ENCODE measurements around the gene WNT6. TPM values are rescaled to one million over a fixed set of nuclear protein-coding genes. Genes with fewer than 3 reads are reported as not detected.

WNT6 gene
- total RNA-seq, 2 experiments from 2014 or later, result 0.25 to 0.34 TPM

DNA sequence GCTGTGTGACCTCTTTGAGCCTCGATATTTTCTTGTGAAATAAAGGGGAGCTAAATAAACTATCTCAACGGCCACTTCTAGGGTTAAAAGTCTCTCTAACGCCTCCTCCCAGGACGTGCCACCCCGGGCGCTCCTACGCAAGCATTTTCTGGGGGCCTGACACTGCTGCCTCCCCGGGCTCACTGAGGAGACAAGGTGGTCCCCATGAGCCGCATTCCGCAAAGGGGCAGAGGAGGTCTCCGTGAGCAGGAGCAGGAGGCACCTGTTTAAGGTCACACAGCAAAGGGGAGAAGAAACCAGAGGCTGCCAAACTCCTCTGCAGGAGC, 20.1 kb downstream of the WNT6 start:
- H3K4me3 Mint-ChIP-seq, result peak overlapping the region; percentile 82
- TF ChIP-seq, protein P1, sequence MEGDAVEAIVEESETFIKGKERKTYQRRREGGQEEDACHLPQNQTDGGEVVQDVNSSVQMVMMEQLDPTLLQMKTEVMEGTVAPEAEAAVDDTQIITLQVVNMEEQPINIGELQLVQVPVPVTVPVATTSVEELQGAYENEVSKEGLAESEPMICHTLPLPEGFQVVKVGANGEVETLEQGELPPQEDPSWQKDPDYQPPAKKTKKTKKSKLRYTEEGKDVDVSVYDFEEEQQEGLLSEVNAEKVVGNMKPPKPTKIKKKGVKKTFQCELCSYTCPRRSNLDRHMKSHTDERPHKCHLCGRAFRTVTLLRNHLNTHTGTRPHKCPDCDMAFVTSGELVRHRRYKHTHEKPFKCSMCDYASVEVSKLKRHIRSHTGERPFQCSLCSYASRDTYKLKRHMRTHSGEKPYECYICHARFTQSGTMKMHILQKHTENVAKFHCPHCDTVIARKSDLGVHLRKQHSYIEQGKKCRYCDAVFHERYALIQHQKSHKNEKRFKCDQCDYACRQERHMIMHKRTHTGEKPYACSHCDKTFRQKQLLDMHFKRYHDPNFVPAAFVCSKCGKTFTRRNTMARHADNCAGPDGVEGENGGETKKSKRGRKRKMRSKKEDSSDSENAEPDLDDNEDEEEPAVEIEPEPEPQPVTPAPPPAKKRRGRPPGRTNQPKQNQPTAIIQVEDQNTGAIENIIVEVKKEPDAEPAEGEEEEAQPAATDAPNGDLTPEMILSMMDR (IDR thresholded peaks at IDR 0.05), result no peak
- ATAC-seq (no peak), DNase-seq (no peak)
- H3K36me3 Mint-ChIP-seq (ENCODE audit: low read depth), result peaks cover 13% of the 10 kb centered on the region
- H3K9me3 Mint-ChIP-seq, result no peaks in the 10 kb centered on the region
- intact Hi-C loops (cut with micrococcal nuclease), result no loop called here
- H3K27me3 Mint-ChIP-seq, result peaks cover 21% of the 10 kb centered on the region
- peak overlapping the region; percentile 65 for H3K27ac Mint-ChIP-seq
- POLR2A ChIA-PET, result interaction anchor here (1.1 to 16.8 kb wide), 3 partner anchors 8 to 164 kb away, joined by 3 to 284 read pairs (median 24); no protein-coding TSS in a partner anchor
- CTCF ChIA-PET, result interaction anchor here (0.7 to 23.0 kb wide), 6 partner anchors 9 to 101 kb away, joined by 3 to 1101 read pairs (median 12); no protein-coding TSS in a partner anchor
- peaks cover 55% of the 10 kb centered on the region for H3K4me1 Mint-ChIP-seq (ENCODE audit: low read depth)

DNA sequence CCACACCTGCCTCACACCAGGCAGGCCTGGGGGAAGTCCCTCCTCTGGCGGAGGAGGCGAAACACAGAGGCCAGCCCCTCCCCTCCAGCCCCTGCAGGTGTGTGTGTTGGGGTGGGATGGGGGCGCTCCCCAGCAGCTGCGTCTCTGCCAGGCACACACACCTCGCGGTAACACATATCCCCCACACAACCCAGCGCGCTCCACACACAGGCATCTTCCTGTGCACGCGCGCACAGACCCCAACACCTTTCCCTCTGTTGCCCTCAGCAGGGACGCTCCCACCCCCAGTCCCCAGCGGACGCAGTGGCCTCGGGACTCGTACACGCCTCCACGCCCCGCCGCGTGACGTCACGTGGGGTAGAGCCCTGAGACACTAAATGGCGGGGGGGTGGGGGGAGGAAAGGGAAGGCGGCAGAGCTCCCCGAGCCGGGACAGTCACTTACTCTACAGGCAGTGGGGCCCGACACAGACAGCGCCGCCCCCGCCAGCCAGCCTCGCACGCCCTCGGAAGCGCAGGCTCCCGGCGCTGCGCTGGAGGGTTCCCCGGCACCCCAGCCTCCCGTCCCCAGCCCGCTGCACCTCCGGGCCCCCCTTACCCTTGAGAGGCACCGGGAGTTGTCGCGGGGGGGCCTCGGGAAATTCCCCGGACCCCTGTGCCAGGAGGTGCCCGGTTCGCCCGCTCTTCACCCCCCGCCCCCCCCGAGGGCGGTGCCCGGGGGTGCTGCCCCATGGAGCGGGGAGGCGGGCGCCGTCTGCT, 20.7 kb downstream of the WNT6 start, which contains the start of gene WNT10A:
Gene WNT10A, plus strand, starts transcription at position 751 of the 757 bp plus-strand sequence. CDS start 144 bp downstream, outside the sequence.
- ChIA-PET CTCF (interaction anchor here (0.6 to 23.0 kb wide), 7 partner anchors 8 to 101 kb away, joined by 3 to 1101 read pairs (median 6); no protein-coding TSS in a partner anchor), POLR2A (interaction anchor here (1.1 to 16.8 kb wide), 3 partner anchors 7 to 163 kb away, joined by 3 to 284 read pairs (median 24); no protein-coding TSS in a partner anchor)
- ATAC-seq, result peak; percentile 81
- intact Hi-C loops (cut with micrococcal nuclease), result no loop called here
- H3K4me1 Mint-ChIP-seq (ENCODE audit: low read depth), result peaks cover 60% of the 10 kb centered on the region
- peak within 1 kb of the TSS; percentile 82 for H3K4me3 Mint-ChIP-seq
- peaks cover 15% of the 10 kb centered on the region for H3K36me3 Mint-ChIP-seq (ENCODE audit: low read depth)
- H3K9me3 Mint-ChIP-seq, result no peaks in the 10 kb centered on the region
- TF ChIP-seq, protein P1 (IDR thresholded peaks at IDR 0.05), result no peak
- H3K27ac Mint-ChIP-seq, result peak within 1 kb of the TSS; percentile 80
- peak; percentile 92 for DNase-seq
- peaks cover 21% of the 10 kb centered on the region for H3K27me3 Mint-ChIP-seq

DNA sequence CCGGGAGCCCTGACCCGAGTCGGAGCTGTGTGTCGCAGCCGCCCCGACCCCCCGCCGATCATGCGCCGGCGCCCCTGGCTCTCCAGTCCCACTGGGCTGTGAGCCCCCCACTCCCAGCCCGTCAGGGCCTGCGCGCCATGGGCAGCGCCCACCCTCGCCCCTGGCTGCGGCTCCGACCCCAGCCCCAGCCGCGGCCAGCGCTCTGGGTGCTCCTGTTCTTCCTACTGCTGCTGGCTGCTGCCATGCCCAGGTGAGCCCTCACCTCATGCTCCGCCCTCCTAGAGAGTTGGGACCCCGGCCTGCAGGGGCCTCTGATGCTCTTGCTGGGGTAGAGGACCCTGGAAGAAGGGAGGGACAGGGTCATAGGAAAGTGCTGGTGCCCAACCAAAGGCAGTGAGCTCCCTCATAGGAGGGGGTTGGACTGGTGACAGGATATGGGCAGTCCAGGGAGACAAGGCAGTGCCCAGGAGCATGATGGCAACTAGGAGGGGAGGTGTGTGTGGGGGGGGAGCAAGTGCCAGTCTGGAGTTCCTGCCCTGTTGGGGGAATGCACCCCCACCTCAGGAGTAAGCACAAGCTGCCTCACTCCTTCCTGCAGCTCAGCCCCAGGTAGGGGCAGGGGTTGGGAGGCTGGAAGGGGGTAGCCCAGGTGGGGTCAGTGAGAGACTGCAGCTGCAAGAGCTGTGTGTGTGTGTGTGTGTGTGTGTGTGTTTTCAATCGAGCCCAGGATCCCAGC, 21.4 kb downstream of the WNT6 start:
- peaks cover 64% of the 10 kb centered on the region for H3K4me1 Mint-ChIP-seq (ENCODE audit: low read depth)
- H3K36me3 Mint-ChIP-seq (ENCODE audit: low read depth), result peaks cover 15% of the 10 kb centered on the region
- ATAC-seq, result no peak
- H3K27ac Mint-ChIP-seq, result peak overlapping the region; percentile 78
- H3K4me3 Mint-ChIP-seq, result peak overlapping the region; percentile 61
- ChIA-PET CTCF (interaction anchor here (0.6 to 23.0 kb wide), 6 partner anchors 9 to 100 kb away, joined by 3 to 1101 read pairs (median 12); no protein-coding TSS in a partner anchor), POLR2A (interaction anchor here (0.6 to 16.8 kb wide), 3 partner anchors 6 to 29 kb away, joined by 3 to 284 read pairs (median 24); no protein-coding TSS in a partner anchor)
- peaks cover 16% of the 10 kb centered on the region for H3K27me3 Mint-ChIP-seq
- DNase-seq, result no peak
- intact Hi-C loops (cut with micrococcal nuclease), result no loop called here
- no peaks in the 10 kb centered on the region for H3K9me3 Mint-ChIP-seq
- TF ChIP-seq, protein P1 (IDR thresholded peaks at IDR 0.05), result no peak

DNA sequence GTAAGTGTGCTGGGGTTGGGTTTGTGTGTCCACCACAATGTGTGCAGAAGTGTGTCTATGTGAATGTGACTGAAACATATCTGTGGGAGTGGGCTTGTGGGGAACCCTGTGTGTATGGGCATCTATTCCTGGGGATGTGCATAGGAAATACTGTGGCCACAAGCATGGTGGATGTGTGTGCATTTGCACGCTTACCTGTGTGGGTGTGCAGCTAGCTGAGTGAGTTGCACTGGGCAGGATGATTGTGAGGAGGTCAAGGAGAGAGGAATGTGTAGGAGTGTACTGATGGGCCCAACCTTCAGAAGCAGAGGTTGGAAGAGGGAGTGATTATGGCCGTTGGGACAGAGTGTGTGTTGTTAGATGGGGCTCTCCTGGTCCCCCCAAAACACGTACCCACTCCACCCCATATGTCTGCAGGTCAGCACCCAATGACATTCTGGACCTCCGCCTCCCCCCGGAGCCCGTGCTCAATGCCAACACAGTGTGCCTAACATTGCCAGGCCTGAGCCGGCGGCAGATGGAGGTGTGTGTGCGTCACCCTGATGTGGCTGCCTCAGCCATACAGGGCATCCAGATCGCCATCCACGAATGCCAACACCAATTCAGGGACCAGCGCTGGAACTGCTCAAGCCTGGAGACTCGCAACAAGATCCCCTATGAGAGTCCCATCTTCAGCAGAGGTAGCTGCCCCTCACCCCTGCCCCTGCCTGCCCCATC, 22.3 kb downstream of the WNT6 start:
- H3K9me3 Mint-ChIP-seq, result no peaks in the 10 kb centered on the region
- ChIA-PET CTCF (interaction anchor here (1.0 to 23.0 kb wide), 4 partner anchors 8 to 99 kb away, joined by 3 to 1101 read pairs (median 12); no protein-coding TSS in a partner anchor), POLR2A (interaction anchor here (0.6 to 16.8 kb wide), 3 partner anchors 13 to 171 kb away, joined by 3 to 284 read pairs (median 3); partner anchors contain the start of gene TTLL4)
- no peak overlapping the region for H3K27ac Mint-ChIP-seq
- H3K27me3 Mint-ChIP-seq, result peaks cover 12% of the 10 kb centered on the region
- peak overlapping the region; percentile 61 for H3K4me3 Mint-ChIP-seq
- intact Hi-C loops (cut with micrococcal nuclease), result no loop called here
- H3K4me1 Mint-ChIP-seq (ENCODE audit: low read depth), result peaks cover 61% of the 10 kb centered on the region
- TF ChIP-seq, protein P1 (IDR thresholded peaks at IDR 0.05), result no peak
- ATAC-seq, result no peak
- no peak for DNase-seq
- H3K36me3 Mint-ChIP-seq (ENCODE audit: low read depth), result peaks cover 15% of the 10 kb centered on the region

Measured in activated CD8-positive, alpha-beta T cell treated with anti-CD3 and anti-CD28 coated beads for 36 hours (primary cell).